Measurements from ENCODE around the gene HTR1E.

DNA sequence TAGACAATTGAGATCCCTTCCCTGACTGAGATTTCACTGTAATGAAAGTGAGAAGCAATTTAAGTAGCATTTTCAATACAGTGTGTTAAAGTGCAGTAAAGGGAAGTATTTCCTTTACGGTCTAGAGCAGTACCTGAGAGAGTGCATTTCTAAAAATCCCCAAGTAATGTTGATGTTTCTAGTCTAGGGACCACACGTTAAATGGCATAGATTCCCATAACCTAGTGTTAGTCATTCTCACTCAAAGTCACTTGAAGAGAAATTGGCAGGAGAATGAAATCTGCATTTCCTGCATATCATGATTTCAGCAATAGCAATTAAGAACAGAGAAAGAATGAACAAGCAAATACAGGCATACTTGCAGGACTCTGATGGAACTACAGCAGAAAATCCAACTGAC is 89.7 kb downstream of the HTR1E start:
- TF ChIP-seq, protein P1, sequence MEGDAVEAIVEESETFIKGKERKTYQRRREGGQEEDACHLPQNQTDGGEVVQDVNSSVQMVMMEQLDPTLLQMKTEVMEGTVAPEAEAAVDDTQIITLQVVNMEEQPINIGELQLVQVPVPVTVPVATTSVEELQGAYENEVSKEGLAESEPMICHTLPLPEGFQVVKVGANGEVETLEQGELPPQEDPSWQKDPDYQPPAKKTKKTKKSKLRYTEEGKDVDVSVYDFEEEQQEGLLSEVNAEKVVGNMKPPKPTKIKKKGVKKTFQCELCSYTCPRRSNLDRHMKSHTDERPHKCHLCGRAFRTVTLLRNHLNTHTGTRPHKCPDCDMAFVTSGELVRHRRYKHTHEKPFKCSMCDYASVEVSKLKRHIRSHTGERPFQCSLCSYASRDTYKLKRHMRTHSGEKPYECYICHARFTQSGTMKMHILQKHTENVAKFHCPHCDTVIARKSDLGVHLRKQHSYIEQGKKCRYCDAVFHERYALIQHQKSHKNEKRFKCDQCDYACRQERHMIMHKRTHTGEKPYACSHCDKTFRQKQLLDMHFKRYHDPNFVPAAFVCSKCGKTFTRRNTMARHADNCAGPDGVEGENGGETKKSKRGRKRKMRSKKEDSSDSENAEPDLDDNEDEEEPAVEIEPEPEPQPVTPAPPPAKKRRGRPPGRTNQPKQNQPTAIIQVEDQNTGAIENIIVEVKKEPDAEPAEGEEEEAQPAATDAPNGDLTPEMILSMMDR (IDR thresholded peaks at IDR 0.05): no peak
- TF ChIP-seq POLR2A (IDR thresholded peaks at IDR 0.05): no peak
